Esophagus squamous epithelium (tissue), 4 donors: ENCODE measurements around the gene MAP7D2.

Experiments used
- CTCF ChIP-seq, 6 experiments: fragments of 450-650 bp in 4 of 6; fragments of 200-600 bp in 2 of 6; sonication (generic) in 2 of 6; IDR thresholded peaks; one replicate each; pipeline ENCODE4 v1.5.1; 2016 to 2019; ENCODE audit warnings: antibody characterized with exemption in 6 of 6, mild to moderate bottlenecking in 4 of 6, moderate library complexity in 4 of 6
- POLR2A ChIP-seq, 4 donors: fragments of 450-650 bp; IDR thresholded peaks; one replicate each; pipeline ENCODE4 v1.6.1; 2017; ENCODE audit warnings: antibody characterized with exemption in 4 of 4, mild to moderate bottlenecking in 4 of 4, moderate library complexity in 3 of 4

- no peak for TF ChIP-seq CTCF (IDR thresholded peaks at IDR 0.05)
- TF ChIP-seq POLR2A (IDR thresholded peaks at IDR 0.05), result no peak
Observed at GRCh38 chrX:19960913-19961312, 155.8 kb downstream of the MAP7D2 start.
